GM12891 (cell line): ENCODE results near the gene ZNF385B.

Experiments used
- POLR2A ChIP-seq: IDR thresholded peaks from 2 replicates; pipeline ENCODE4 v1.6.1; 2011; ENCODE audit warnings: low read depth, low read length, control low read depth
- TAF1 ChIP-seq: IDR thresholded peaks from 2 replicates; pipeline ENCODE4 v1.6.1; 2011; ENCODE audit warnings: low read depth, low read length, control low read depth

DNA sequence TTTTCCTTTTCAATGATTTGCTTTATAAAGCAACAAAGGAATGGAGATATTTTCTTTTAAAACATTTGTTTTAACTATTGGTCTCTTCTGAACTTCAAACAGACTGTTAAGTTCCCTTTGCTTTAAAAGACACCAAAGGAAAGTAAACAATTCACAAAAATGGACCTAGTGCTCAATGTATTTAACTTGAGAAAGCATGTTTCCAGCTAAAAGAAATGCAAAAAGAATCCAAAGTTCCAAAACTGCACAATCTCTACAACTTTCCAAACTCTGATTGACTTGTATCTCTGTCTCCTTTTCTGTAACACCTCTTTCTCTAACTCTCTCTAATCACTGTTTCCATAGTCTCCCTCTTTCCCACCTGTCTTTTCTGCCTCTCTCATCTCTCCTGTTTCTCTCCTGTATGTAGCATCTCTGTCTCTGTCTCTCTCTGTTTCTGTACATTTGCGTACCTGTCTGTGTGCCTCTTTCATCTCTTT lies 301.1 kb downstream of the ZNF385B start:
- TF ChIP-seq POLR2A (no peak), TAF1 (no peak)
